GM15510 (cell line): ENCODE results near the gene LIPJ.

Experiments
- POLR2A ChIP-seq: IDR thresholded peaks from 3 replicates; pipeline ENCODE4 v1.6.1; 2011; ENCODE audit warnings: borderline replicate concordance; ENCODE audit not compliant: insufficient read length; ENCODE audit errors: extremely low read depth

LIPJ gene

GRCh38 chr10:88582806-88583583 lies 3.6 kb upstream of the LIPJ start, which contains the start of gene RNLS:
Gene RNLS (minus strand): TSS chr10:88583318.
- TF ChIP-seq POLR2A, result peak; percentile 58

- TF ChIP-seq POLR2A, result no peak
Observed at GRCh38 chr10:88583584-88583957, 3.0 kb upstream of the LIPJ start.

GRCh38 chr10:88592381-88592780 lies 5.8 kb downstream of the LIPJ start:
- TF ChIP-seq POLR2A, result no peak

GRCh38 chr10:88592906-88593305 lies 6.3 kb downstream of the LIPJ start:
- no peak for TF ChIP-seq POLR2A

GRCh38 chr10:88594482-88594881 lies 7.9 kb downstream of the LIPJ start:
- TF ChIP-seq POLR2A, result no peak

- no peak for TF ChIP-seq POLR2A
Observed at GRCh38 chr10:88598055-88598454, 11.5 kb downstream of the LIPJ start.

GRCh38 chr10:88608052-88608732 lies 21.6 kb downstream of the LIPJ start:
- TF ChIP-seq POLR2A, result no peak

GRCh38 chr10:88608780-88609179 lies 22.2 kb downstream of the LIPJ start:
- no peak for TF ChIP-seq POLR2A

GRCh38 chr10:88616250-88616977 lies 29.9 kb downstream of the LIPJ start:
- no peak for TF ChIP-seq POLR2A

GRCh38 chr10:88617772-88618300 lies 31.3 kb downstream of the LIPJ start:
- no peak for TF ChIP-seq POLR2A

- no peak for TF ChIP-seq POLR2A
Observed at GRCh38 chr10:88618496-88618895, 31.9 kb downstream of the LIPJ start.

GRCh38 chr10:88620441-88620840 lies 33.9 kb downstream of the LIPJ start:
- no peak for TF ChIP-seq POLR2A

- TF ChIP-seq POLR2A, result no peak
Observed at GRCh38 chr10:88623835-88624234, 37.3 kb downstream of the LIPJ start.

GRCh38 chr10:88624840-88625239 lies 38.3 kb downstream of the LIPJ start:
- TF ChIP-seq POLR2A, result no peak

GRCh38 chr10:88640186-88640585 lies 53.6 kb downstream of the LIPJ start:
- no peak for TF ChIP-seq POLR2A

GRCh38 chr10:88642209-88642608 lies 55.6 kb downstream of the LIPJ start:
- no peak for TF ChIP-seq POLR2A

- no peak for TF ChIP-seq POLR2A
Observed at GRCh38 chr10:88642963-88643362, 56.4 kb downstream of the LIPJ start.
